HG03442 (cell line): ENCODE data around the gene MAML3.

ENCODE experiments used
- ATAC-seq: cut with Tn5 transposase; IDR thresholded peaks from one replicate; pipeline ENCODE4 v1.9.1; 2021; ENCODE audit warnings: mild to moderate bottlenecking, moderate library complexity; ENCODE audit not compliant: unreplicated experiment

Gene MAML3

GRCh38 chr4:139934708-139935195, 219.2 kb downstream of the MAML3 start:
- ATAC-seq = no peak

GRCh38 chr4:139934057-139934707, 219.8 kb downstream of the MAML3 start:
- no peak for ATAC-seq

- no peak for ATAC-seq
These were observed 220.4 kb downstream of the MAML3 start for GRCh38 chr4:139933541-139933940.

GRCh38 chr4:139933104-139933503, 220.9 kb downstream of the MAML3 start:
- no peak for ATAC-seq

- no peak for ATAC-seq
These were observed 229.2 kb downstream of the MAML3 start for GRCh38 chr4:139924782-139925181.

GRCh38 chr4:139922406-139923024, 231.5 kb downstream of the MAML3 start:
- ATAC-seq = no peak

- ATAC-seq = no peak
These were observed 232.4 kb downstream of the MAML3 start for GRCh38 chr4:139921429-139922184.

- no peak for ATAC-seq
These were observed 233.4 kb downstream of the MAML3 start for GRCh38 chr4:139920486-139921002.

GRCh38 chr4:139919521-139919920, 234.5 kb downstream of the MAML3 start:
- ATAC-seq = no peak

- no peak for ATAC-seq
These were observed 235.0 kb downstream of the MAML3 start for GRCh38 chr4:139919004-139919403.

GRCh38 chr4:139918591-139918990, 235.4 kb downstream of the MAML3 start:
- ATAC-seq = no peak

GRCh38 chr4:139917896-139918295, 236.1 kb downstream of the MAML3 start:
- ATAC-seq = no peak

GRCh38 chr4:139916041-139916440, 237.9 kb downstream of the MAML3 start:
- ATAC-seq = no peak

GRCh38 chr4:139915037-139915436, 238.9 kb downstream of the MAML3 start:
- ATAC-seq = no peak

- ATAC-seq = no peak
These were observed 239.9 kb downstream of the MAML3 start for GRCh38 chr4:139913995-139914598.

- no peak for ATAC-seq
These were observed 240.5 kb downstream of the MAML3 start for GRCh38 chr4:139913398-139913990.

GRCh38 chr4:139912445-139912844, 241.5 kb downstream of the MAML3 start:
- ATAC-seq = no peak

GRCh38 chr4:139910106-139910505, 243.9 kb downstream of the MAML3 start:
- no peak for ATAC-seq

- no peak for ATAC-seq
These were observed 245.1 kb downstream of the MAML3 start for GRCh38 chr4:139908636-139909437.
